NCI-H82 (cell line): ENCODE results near the gene CDC42EP1.
A peak's percentile ranks its signal among the peaks of the same experiment; 100 is the strongest.
"Not testable (repeated sequence)": the region's sequence is repeated elsewhere in the genome, so short reads cannot be mapped to it uniquely, and the experiment has no call there.

Experiments used
- DNase-seq: peaks from one replicate; lab custom pipeline; 2025; lab: John Stamatoyannopoulos, UW

The CDC42EP1 gene

GRCh38 chr22:37559901-37560607, at the start of gene CDC42EP1:
Gene CDC42EP1, plus strand, starts transcription at chr22:37560480. Its CDS starts 5,870 bp downstream, at chr22:37566350.
- no peak for DNase-seq

- DNase-seq: no peak
These were observed 48.7 kb upstream of the CDC42EP1 start for GRCh38 chr22:37511395-37512104.

- peak; percentile 72 for DNase-seq
These were observed 45.7 kb upstream of the CDC42EP1 start for GRCh38 chr22:37514526-37515051.

GRCh38 chr22:37515901-37516300, 44.4 kb upstream of the CDC42EP1 start:
- no peak for DNase-seq

- no peak for DNase-seq
These were observed 43.8 kb upstream of the CDC42EP1 start for GRCh38 chr22:37516456-37516855.

- no peak for DNase-seq
These were observed 42.3 kb upstream of the CDC42EP1 start for GRCh38 chr22:37517826-37518450.

- DNase-seq: no peak
These were observed 41.6 kb upstream of the CDC42EP1 start for GRCh38 chr22:37518509-37519267.

GRCh38 chr22:37519268-37520195, 40.7 kb upstream of the CDC42EP1 start, which contains the start of gene CARD10:
Gene CARD10, minus strand, starts transcription at chr22:37519415. Its CDS starts 215 bp downstream, at chr22:37519200.
- DNase-seq: no peak

GRCh38 chr22:37520776-37521191, 39.5 kb upstream of the CDC42EP1 start:
- DNase-seq: no peak

- no peak for DNase-seq
These were observed 39.0 kb upstream of the CDC42EP1 start for GRCh38 chr22:37521236-37521739.

GRCh38 chr22:37522482-37522881, 37.8 kb upstream of the CDC42EP1 start:
- no peak for DNase-seq

- DNase-seq: no peak
These were observed 35.1 kb upstream of the CDC42EP1 start for GRCh38 chr22:37525073-37525745.

- no peak for DNase-seq
These were observed 34.4 kb upstream of the CDC42EP1 start for GRCh38 chr22:37525746-37526350.

GRCh38 chr22:37526376-37526775, 33.9 kb upstream of the CDC42EP1 start:
- DNase-seq: no peak

GRCh38 chr22:37527081-37527752, 33.1 kb upstream of the CDC42EP1 start:
- DNase-seq: not testable (repeated sequence)

GRCh38 chr22:37527952-37528351, 32.3 kb upstream of the CDC42EP1 start:
- not testable (repeated sequence) for DNase-seq

- no peak for DNase-seq
These were observed 30.5 kb upstream of the CDC42EP1 start for GRCh38 chr22:37529652-37530345.

GRCh38 chr22:37533995-37534394, 26.3 kb upstream of the CDC42EP1 start:
- DNase-seq: peak; percentile 39
